Measurements from ENCODE around the gene SDC1. TPM values are rescaled to one million over a fixed set of nuclear protein-coding genes. Genes with fewer than 3 reads are reported as not detected.

Gene SDC1
- total RNA-seq, 1 experiment from 2014 or later, result 307 TPM

- DNase-seq (ENCODE audit: low spot score), result no peak
Observed at GRCh38 chr2:20215183-20216040, 9.5 kb downstream of the SDC1 start.

GRCh38 chr2:20214566-20215182 is 10.3 kb downstream of the SDC1 start:
- DNase-seq (ENCODE audit: low spot score), result no peak

- no peak for DNase-seq (ENCODE audit: low spot score)
Observed at GRCh38 chr2:20213651-20214565, 11.0 kb downstream of the SDC1 start.

GRCh38 chr2:20212871-20213503 is 11.9 kb downstream of the SDC1 start:
- DNase-seq (ENCODE audit: low spot score), result no peak

GRCh38 chr2:20212459-20212870 is 12.5 kb downstream of the SDC1 start:
- DNase-seq (ENCODE audit: low spot score), result no peak

- DNase-seq (ENCODE audit: low spot score), result no peak
Observed at GRCh38 chr2:20211860-20212458, 13.0 kb downstream of the SDC1 start.

- no peak for DNase-seq (ENCODE audit: low spot score)
Observed at GRCh38 chr2:20211420-20211819, 13.5 kb downstream of the SDC1 start.

GRCh38 chr2:20210462-20210861 is 14.5 kb downstream of the SDC1 start:
- no peak for DNase-seq (ENCODE audit: low spot score)

GRCh38 chr2:20209373-20210109 is 15.4 kb downstream of the SDC1 start:
- no peak for DNase-seq (ENCODE audit: low spot score)

- no peak for DNase-seq (ENCODE audit: low spot score)
Observed at GRCh38 chr2:20208476-20208859, 16.5 kb downstream of the SDC1 start.

GRCh38 chr2:20207051-20207450 is 17.9 kb downstream of the SDC1 start:
- DNase-seq (ENCODE audit: low spot score), result no peak

- peak; percentile 69 for DNase-seq (ENCODE audit: low spot score)
Observed at GRCh38 chr2:20205915-20206524, 18.9 kb downstream of the SDC1 start.

GRCh38 chr2:20205069-20205468 is 19.9 kb downstream of the SDC1 start:
- no peak for DNase-seq (ENCODE audit: low spot score)

- DNase-seq (ENCODE audit: low spot score), result no peak
Observed at GRCh38 chr2:20203521-20204225, 21.3 kb downstream of the SDC1 start.

GRCh38 chr2:20203072-20203471 is 21.9 kb downstream of the SDC1 start:
- DNase-seq (ENCODE audit: low spot score), result no peak

- DNase-seq (ENCODE audit: low spot score), result no peak
Observed at GRCh38 chr2:20201671-20202070, 23.3 kb downstream of the SDC1 start.

- DNase-seq (ENCODE audit: low spot score), result no peak
Observed at GRCh38 chr2:20200697-20201555, 24.0 kb downstream of the SDC1 start.

GRCh38 chr2:20199633-20200270 is 25.2 kb downstream of the SDC1 start:
- DNase-seq (ENCODE audit: low spot score), result no peak

Measured in HT-29 (cell line).